CD14-positive monocyte (primary cell): Measurements from ENCODE around the gene ADSS1. TPM values are rescaled to one million over a fixed set of nuclear protein-coding genes. Genes with fewer than 3 reads are reported as not detected.

Experiments used
- DNase-seq, 3 donors: peaks; one replicate each; pipeline ENCODE4 v3.0.0-alpha.2; 2011 to 2022
- H2AFZ ChIP-seq: 2 replicates; pipeline ENCODE4 v1.6.0; 2012; ENCODE audit warnings: mild to moderate bottlenecking, low read depth, low read length, inconsistent platforms; ENCODE audit not compliant: insufficient read depth, poor library complexity, severe bottlenecking
- H3K27ac ChIP-seq, 2 donors: 1 replicate in 1 of 2; 2 replicates in 1 of 2; pipeline ENCODE4 v1.5.1; 2012 to 2013; ENCODE audit warnings: low read length in 2 of 2, control low read depth in 1 of 2, inconsistent platforms in 1 of 2, low read depth in 1 of 2, mild to moderate bottlenecking in 1 of 2
- H3K27me3 ChIP-seq, 2 donors: one replicate each; pipeline versions ENCODE4 v1.6.0 to v1.6.1; 2011 to 2013; ENCODE audit warnings: low read length in 2 of 2; ENCODE audit not compliant: control insufficient read depth in 2 of 2, insufficient read depth in 2 of 2
- H3K36me3 ChIP-seq, 2 donors: replicated peaks in 1 of 2; 1 replicate in 1 of 2; 2 replicates in 1 of 2; pipeline versions ENCODE4 v1.5.1 to v1.6.1; 2012 to 2013; ENCODE audit warnings: low read length in 2 of 2, control low read depth in 1 of 2, inconsistent platforms in 1 of 2, mild to moderate bottlenecking in 1 of 2; ENCODE audit not compliant: insufficient read depth in 2 of 2, control insufficient read depth in 1 of 2
- H3K4me1 ChIP-seq, 2 donors: 1 replicate in 1 of 2; 2 replicates in 1 of 2; pipeline versions ENCODE4 v1.5.1 to v1.6.1; 2012 to 2013; ENCODE audit warnings: low read length in 2 of 2, control low read depth in 1 of 2, inconsistent platforms in 1 of 2, mild to moderate bottlenecking in 1 of 2, moderate library complexity in 1 of 2; ENCODE audit not compliant: insufficient read depth in 2 of 2, control insufficient read depth in 1 of 2
- H3K4me2 ChIP-seq: replicated peaks from 2 replicates; pipeline ENCODE3; 2012; ENCODE audit warnings: low read length, moderate library complexity, mild to moderate bottlenecking; ENCODE audit not compliant: poor library complexity, severe bottlenecking; ENCODE audit errors: extremely low read depth
- H3K4me3 ChIP-seq, 3 experiments: fragments of 200-600 bp in 1 of 3; sonication (generic) in 1 of 3; replicated peaks in 1 of 3; 1 replicate in 2 of 3; 2 replicates in 1 of 3; pipeline ENCODE4 v1.5.1; 2011 to 2013; ENCODE audit warnings: low read length in 3 of 3, mild to moderate bottlenecking in 3 of 3, control low read depth in 2 of 3, low read depth in 2 of 3, inconsistent platforms in 1 of 3, moderate library complexity in 1 of 3
- H3K79me2 ChIP-seq: 2 replicates; pipeline ENCODE4 v1.6.0; 2012; ENCODE audit warnings: mild to moderate bottlenecking, control low read depth, inconsistent platforms, low read length, moderate library complexity; ENCODE audit not compliant: insufficient read depth
- H3K9ac ChIP-seq: 2 replicates; pipeline ENCODE4 v1.6.0; 2017; ENCODE audit warnings: low read length, mild to moderate bottlenecking; ENCODE audit not compliant: insufficient read depth, poor library complexity, severe bottlenecking
- H3K9me3 ChIP-seq, 2 donors: replicated peaks in 1 of 2; 1 replicate in 1 of 2; 2 replicates in 1 of 2; pipeline versions ENCODE4 v1.5.1 to v1.6.1; 2012 to 2013; ENCODE audit warnings: low read length in 2 of 2, control low read depth in 1 of 2; ENCODE audit not compliant: control insufficient read depth in 1 of 2, insufficient read depth in 1 of 2
- H4K20me1 ChIP-seq: 2 replicates; pipeline ENCODE4 v1.6.0; 2012; ENCODE audit warnings: mild to moderate bottlenecking, low read length, control low read depth, moderate library complexity; ENCODE audit not compliant: insufficient read depth
- H3K27ac Mint-ChIP-seq, 7 donors: one replicate each; pipeline ENCODE4 v1.8.0; 2020; ENCODE audit warnings: mild to moderate bottlenecking in 7 of 7, mixed read lengths in 7 of 7, moderate library complexity in 6 of 7, inconsistent platforms in 2 of 7
- H3K27me3 Mint-ChIP-seq, 3 donors: one replicate each; pipeline ENCODE4 v1.8.0; 2021 to 2022; ENCODE audit warnings: low read depth in 3 of 3, mild to moderate bottlenecking in 3 of 3, mixed read lengths in 3 of 3, moderate library complexity in 3 of 3, inconsistent platforms in 1 of 3
- H3K36me3 Mint-ChIP-seq, 2 donors: one replicate each; pipeline ENCODE4 v1.8.0; 2020; ENCODE audit warnings: mixed read lengths in 2 of 2, inconsistent platforms in 1 of 2, mild to moderate bottlenecking in 1 of 2
- H3K4me1 Mint-ChIP-seq: one replicate; pipeline ENCODE4 v1.8.0; 2020; ENCODE audit warnings: mild to moderate bottlenecking, mixed read lengths
- H3K4me3 Mint-ChIP-seq, 2 donors: one replicate each; pipeline ENCODE4 v1.8.0; 2020; ENCODE audit warnings: mild to moderate bottlenecking in 2 of 2, mixed read lengths in 2 of 2, moderate library complexity in 1 of 2
- H3K9me3 Mint-ChIP-seq, 7 donors: one replicate each; pipeline ENCODE4 v1.8.0; 2020 to 2022; ENCODE audit warnings: mixed read lengths in 7 of 7, mild to moderate bottlenecking in 6 of 7, moderate library complexity in 6 of 7, inconsistent platforms in 2 of 7
- WGBS: methylation state at CpG from one replicate; pipeline ENCODE4 v1.1.5; 2013; ENCODE audit warnings: missing lambda C conversion rate; ENCODE audit not compliant: insufficient coverage; 5-methylcytosine and 5-hydroxymethylcytosine counted together
- intact Hi-C, 2 donors: fragments of 100-400 bp; cut with micrococcal nuclease; formaldehyde crosslinking; loops; one replicate each; pipeline versions ENCODE4 v1.15.0 to v1.15.1; 2023
- polyA plus RNA-seq, 3 donors: library from polyadenylated mRNA; depleted of rRNA in 1 of 3; unstranded in 2 of 3; stranded (reverse) in 1 of 3; fragments of 300-500 nt in 2 of 3; fragments of >200 nt in 1 of 3; fragmentation: Illumina TruSeq in 2 of 3; gene quantifications; 1 replicate in 2 of 3; 2 replicates in 1 of 3; pipeline ENCODE4 v1.2.3, GENCODE V29; 2012 to 2021
- TF ChIP-seq, protein P1 (sequence below): fragments of 200-600 bp; IDR thresholded peaks from one replicate; pipeline ENCODE4 v1.8.0; 2022; ENCODE audit warnings: antibody characterized with exemption, mild to moderate bottlenecking

Gene ADSS1
- polyA plus RNA-seq, 3 donors: 0.61 to 3.7 (median 0.64) TPM

DNA sequence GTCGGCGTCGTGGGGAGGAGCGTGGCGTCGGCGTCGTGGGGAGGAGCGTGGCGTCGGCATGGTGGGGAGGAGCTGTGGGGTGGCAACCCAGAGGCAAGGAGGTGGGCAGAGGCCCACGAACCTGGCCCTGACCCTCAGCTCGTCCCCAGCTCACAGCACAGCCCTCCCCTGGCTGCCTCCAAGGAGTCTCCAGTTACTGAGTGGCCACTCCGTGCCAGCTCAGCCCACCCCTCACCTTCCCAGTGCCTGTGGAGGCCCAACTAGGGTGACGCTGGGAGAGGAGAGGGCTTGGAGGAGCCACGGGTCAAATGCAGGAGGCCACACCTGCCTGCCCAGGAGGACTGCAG is 5.8 kb downstream of the ADSS1 start:
- Histone ChIP-seq H3K79me2 (no peaks in the 10 kb centered on the region), H3K27me3 (peaks cover 0 to 5% of the 10 kb centered on the region in 2 donors), H3K4me1 (peaks cover 3 to 4% of the 10 kb centered on the region in 2 donors), H3K4me3 (no peak overlapping the region), H3K27ac (no peak overlapping the region), H3K36me3 (no peaks in the 10 kb centered on the region), H3K4me2 (no peak overlapping the region), H3K9ac (no peak overlapping the region), H4K20me1 (no peaks in the 10 kb centered on the region), H2AFZ (no peak overlapping the region), H3K9me3 (no peaks in the 10 kb centered on the region)
- H3K36me3 Mint-ChIP-seq: no peaks in the 10 kb centered on the region
- 96% methylated on average over 2 of the region's 16 CpGs for WGBS
- intact Hi-C loops: no loop called here
- peaks cover 4% of the 10 kb centered on the region for H3K4me1 Mint-ChIP-seq
- TF ChIP-seq, protein P1, sequence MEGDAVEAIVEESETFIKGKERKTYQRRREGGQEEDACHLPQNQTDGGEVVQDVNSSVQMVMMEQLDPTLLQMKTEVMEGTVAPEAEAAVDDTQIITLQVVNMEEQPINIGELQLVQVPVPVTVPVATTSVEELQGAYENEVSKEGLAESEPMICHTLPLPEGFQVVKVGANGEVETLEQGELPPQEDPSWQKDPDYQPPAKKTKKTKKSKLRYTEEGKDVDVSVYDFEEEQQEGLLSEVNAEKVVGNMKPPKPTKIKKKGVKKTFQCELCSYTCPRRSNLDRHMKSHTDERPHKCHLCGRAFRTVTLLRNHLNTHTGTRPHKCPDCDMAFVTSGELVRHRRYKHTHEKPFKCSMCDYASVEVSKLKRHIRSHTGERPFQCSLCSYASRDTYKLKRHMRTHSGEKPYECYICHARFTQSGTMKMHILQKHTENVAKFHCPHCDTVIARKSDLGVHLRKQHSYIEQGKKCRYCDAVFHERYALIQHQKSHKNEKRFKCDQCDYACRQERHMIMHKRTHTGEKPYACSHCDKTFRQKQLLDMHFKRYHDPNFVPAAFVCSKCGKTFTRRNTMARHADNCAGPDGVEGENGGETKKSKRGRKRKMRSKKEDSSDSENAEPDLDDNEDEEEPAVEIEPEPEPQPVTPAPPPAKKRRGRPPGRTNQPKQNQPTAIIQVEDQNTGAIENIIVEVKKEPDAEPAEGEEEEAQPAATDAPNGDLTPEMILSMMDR: no peak
- no peak overlapping the region for H3K4me3 Mint-ChIP-seq
- H3K9me3 Mint-ChIP-seq: no peaks in the 10 kb centered on the region
- no peak overlapping the region for H3K27ac Mint-ChIP-seq
- no peak for DNase-seq
- H3K27me3 Mint-ChIP-seq: peaks cover under 1 to 18% (median 8%) of the 10 kb centered on the region in 3 donors

DNA sequence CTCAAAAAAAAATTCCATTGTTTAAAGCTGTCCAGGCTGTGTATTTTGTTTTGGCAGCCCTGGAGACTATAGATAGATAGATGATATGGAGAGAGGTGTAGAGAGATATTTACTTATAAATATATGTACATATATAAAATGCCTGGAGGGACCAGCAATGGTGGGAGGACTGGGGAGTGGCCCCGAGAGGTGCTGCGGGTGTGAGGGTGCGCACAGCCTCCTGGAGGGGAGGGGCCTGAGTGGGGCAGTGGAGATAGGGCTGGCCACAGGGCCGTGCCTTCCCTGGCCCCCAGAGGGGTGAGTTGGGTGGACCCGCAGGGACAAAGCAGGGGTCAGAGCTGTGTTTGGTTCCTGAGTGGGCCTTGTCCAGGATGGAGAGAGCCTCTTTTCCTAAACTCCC is 6.5 kb downstream of the ADSS1 start:
- no peaks in the 10 kb centered on the region for H3K9me3 ChIP-seq
- peaks cover under 1 to 1% of the 10 kb centered on the region in 2 donors for H3K4me1 ChIP-seq
- Mint-ChIP-seq H3K4me1 (no peaks in the 10 kb centered on the region), H3K27me3 (peaks cover 0 to 13% (median 5%) of the 10 kb centered on the region in 3 donors), H3K4me3 (no peak overlapping the region), H3K36me3 (no peaks in the 10 kb centered on the region), H3K27ac (no peak overlapping the region), H3K9me3 (no peaks in the 10 kb centered on the region)
- H3K27ac ChIP-seq: no peak overlapping the region
- no peak overlapping the region for H3K4me3 ChIP-seq
- no peaks in the 10 kb centered on the region for H3K79me2 ChIP-seq
- H3K27me3 ChIP-seq: no peaks in the 10 kb centered on the region
- H2AFZ ChIP-seq: no peak overlapping the region
- H3K4me2 ChIP-seq: no peak overlapping the region
- intact Hi-C loops: no loop called here
- H4K20me1 ChIP-seq: no peaks in the 10 kb centered on the region
- no peaks in the 10 kb centered on the region for H3K36me3 ChIP-seq
- TF ChIP-seq, protein P1: no peak
- DNase-seq: no peak
- no peak overlapping the region for H3K9ac ChIP-seq
- 96% methylated on average over 3 of the region's 5 CpGs for WGBS
